GM18519 (cell line): ENCODE measurements around the gene PCBP3.

Experiments used
- ATAC-seq: cut with Tn5 transposase; IDR thresholded peaks from one replicate; pipeline ENCODE4 v1.9.1; 2021; ENCODE audit warnings: mild to moderate bottlenecking, moderate library complexity; ENCODE audit not compliant: unreplicated experiment, low FRiP score

PCBP3 gene

GRCh38 chr21:45934554-45934953 is 291.0 kb downstream of the PCBP3 start:
- no peak for ATAC-seq

- ATAC-seq: no peak
Observed at GRCh38 chr21:45935628-45936027, 292.1 kb downstream of the PCBP3 start.

GRCh38 chr21:45937721-45938452 is 294.4 kb downstream of the PCBP3 start:
- no peak for ATAC-seq

- no peak for ATAC-seq
Observed at GRCh38 chr21:45938453-45938755, 294.9 kb downstream of the PCBP3 start.

DNA sequence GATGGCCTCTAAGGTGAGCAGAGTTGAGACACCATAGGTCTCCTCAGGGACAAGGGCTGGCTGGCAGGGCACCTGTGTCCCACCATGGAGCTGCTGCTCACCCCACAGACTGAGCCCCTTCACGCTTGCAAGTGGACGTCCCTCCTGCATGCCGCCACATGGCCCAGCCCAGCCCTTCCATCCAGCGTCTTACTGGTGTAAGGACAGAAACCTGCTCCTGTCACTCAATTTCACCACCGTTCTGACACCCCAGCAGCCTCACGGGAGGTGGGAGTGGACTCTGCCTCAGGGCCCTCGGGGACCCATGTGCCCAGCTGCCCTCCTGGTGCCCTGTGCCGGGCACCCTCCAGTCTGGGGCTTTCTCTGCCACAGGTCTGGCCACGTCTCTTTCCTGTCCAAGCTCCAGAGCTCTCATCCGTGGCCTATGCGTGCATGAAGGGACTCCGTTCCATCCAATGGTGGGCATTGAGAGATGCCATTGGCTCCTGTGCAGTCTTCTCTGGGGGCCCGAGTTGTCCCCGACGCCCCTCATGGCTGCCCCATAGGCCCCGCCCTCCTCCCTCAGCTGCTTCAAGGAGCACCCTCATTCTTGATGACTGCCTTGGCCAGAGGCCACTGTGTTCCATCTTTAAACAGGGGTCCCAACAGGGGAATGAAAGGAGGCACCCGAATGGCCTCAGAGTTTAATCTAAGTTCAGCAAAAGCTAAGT is 295.4 kb downstream of the PCBP3 start:
- ATAC-seq: no peak

GRCh38 chr21:45939521-45940045 is 296.1 kb downstream of the PCBP3 start:
- ATAC-seq: no peak

DNA sequence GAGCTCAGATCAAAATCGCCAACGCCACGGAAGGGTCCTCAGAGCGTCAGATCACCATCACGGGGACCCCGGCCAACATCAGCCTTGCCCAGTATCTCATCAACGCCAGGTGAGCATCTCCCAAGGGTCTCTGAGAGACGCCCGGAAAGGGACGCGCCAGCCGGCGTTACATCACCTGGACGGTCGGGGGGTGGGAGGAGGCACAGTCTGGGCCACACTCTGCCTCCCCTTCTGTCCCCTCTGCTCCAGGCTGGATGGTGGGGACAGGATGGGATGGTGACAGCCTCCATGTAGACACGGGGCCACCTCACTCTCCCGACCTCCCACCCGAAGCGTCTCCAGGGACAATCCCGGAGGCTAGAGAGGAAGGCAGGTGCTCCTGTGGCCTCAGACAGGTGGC is 296.6 kb downstream of the PCBP3 start:
- ATAC-seq: no peak

- ATAC-seq: no peak
Observed at GRCh38 chr21:45940621-45941337, 297.3 kb downstream of the PCBP3 start.

- no peak for ATAC-seq
Observed at GRCh38 chr21:45941338-45941710, 297.8 kb downstream of the PCBP3 start.

- ATAC-seq: no peak
Observed at GRCh38 chr21:45941717-45942546, 298.4 kb downstream of the PCBP3 start.

DNA sequence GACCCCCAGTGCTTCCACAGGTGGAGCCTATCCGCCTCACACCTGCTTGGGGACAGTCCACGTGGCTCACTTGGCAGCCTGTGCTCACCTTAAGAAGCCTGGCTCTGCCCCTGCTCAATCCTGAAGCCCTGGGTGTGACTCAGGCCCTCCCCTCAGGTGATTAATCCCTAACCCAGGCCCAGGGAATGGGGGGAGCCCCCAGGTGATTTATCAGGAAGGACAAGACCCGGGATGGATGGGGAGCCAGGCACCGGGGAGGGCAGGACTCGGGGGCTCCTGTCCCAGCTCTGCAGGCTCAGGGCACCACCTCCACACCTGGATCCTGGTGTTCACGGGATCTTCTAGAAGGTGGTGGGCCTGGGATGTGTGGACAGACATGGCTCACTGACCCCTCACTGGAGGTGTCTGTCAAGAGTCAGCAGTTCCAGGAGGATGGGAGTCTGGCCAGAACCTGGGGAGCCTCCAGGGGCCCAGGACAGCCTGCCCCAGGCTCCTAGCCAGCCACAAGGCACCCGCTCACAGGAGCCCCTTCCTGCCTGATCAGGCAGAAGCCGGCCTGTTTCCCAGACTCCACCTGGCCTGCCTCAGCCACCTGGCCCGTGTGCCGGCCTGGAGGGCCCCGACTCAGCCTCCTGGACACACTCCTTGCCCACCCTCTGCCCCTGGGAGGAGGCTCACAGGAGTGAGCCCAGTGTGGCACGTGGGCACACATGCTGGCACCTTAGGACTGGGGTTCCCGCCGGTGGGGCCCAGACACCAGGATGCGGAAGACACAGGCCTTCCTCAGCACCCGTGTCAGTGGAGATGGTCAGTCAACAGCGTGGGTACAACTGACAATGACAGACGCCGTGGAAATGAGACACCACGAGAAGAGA is 299.5 kb downstream of the PCBP3 start:
- ATAC-seq: no peak

DNA sequence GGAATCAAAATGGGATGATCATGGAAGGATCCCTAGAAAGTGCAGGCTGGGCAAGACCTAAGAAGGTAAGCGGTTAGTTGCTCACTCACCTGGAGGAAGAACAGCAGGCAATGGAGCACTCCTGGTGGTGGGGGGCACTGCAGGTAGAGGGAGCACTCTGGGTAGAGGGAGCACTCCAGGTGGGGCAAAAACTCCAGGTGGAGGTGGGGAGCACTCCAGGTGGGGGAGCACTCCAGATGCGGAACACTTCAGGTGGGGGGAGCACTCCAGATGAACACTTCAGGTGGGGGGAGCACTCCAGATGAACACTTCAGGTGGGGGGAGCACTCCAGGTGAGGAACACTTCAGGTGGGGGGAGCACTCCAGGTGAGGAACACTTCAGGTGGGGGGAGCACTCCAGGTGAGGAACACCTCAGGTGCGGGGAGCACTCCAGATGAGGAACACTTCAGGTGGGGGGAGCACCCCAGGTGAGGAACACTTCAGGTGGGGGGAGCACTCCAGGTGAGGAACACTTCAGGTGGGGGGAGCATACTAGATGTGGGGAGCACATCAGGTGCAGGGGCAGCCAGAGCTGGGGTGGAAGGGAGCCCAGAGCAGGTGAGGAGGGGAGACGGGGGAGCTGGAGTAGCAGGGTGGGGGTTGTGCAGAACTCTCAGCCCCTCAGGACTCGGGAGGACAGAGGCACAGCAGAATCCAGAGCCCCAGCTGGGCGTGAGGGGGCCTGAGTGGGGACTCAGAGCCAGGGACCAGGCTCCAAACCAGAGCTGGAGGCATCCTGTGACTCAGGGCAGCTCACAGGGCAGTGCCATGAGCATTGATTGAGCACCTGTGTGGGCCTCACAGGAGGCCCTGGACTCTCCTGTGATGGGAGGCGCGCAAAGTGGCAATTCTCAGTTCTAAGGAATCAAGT is 300.4 kb downstream of the PCBP3 start:
- no peak for ATAC-seq

DNA sequence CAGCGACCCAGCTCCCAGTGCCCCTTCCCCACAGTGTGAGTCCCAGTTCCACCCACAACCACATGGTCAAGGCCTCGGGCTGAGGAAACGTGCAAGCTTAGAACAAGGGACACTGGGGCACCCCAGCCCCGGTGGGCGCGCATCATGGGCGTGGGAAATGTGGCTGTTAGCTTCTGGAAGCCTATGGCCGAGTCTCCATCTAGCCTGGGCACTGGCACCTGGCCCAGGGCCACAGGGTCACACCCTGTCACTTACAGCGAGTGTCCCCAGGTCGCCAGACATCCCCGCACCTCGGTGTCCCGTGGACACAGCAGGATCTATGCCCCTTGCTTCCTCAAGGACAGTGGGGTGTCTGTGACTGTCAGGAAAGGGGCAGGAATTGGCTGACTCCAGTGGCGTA is 301.1 kb downstream of the PCBP3 start:
- ATAC-seq: no peak

GRCh38 chr21:45945066-45945867 is 301.7 kb downstream of the PCBP3 start:
- ATAC-seq: no peak

GRCh38 chr21:45945868-45946210 is 302.3 kb downstream of the PCBP3 start:
- ATAC-seq: no peak

GRCh38 chr21:45947296-45947695 is 303.8 kb downstream of the PCBP3 start:
- ATAC-seq: no peak

DNA sequence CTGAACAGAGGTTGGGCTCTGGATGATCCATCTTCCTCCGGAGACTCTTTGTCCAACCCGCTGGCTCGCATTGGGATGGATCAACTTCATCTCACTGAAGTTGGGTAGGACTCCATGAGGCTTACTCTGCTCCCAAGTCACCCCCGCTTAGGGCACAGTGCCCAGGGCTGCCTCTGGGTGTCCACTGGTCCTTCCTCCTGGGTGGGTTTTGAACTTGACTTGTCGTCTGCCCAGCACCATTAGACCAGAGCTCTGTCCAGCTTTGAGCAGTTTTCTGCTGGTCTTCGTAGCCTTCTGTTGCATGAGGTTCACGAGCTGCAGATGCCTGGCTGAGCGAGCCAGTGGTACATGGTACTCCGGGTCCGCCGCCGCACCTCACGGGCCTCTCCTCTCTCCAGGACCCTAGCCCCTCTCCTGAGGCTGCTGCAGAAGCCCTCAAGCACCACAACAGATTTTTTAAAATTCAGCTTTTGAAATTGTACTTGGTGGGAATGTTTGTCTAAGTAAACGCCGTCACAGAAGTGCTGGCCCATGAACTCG is 304.3 kb downstream of the PCBP3 start:
- no peak for ATAC-seq
